ENCODE data around the gene BANF1. TPM values are rescaled to one million over a fixed set of nuclear protein-coding genes. Genes with fewer than 3 reads are reported as not detected.

BANF1 gene
- total and polyA plus RNA-seq, 2 experiments from 2014 or later, result 22.8 to 197 TPM

DNA sequence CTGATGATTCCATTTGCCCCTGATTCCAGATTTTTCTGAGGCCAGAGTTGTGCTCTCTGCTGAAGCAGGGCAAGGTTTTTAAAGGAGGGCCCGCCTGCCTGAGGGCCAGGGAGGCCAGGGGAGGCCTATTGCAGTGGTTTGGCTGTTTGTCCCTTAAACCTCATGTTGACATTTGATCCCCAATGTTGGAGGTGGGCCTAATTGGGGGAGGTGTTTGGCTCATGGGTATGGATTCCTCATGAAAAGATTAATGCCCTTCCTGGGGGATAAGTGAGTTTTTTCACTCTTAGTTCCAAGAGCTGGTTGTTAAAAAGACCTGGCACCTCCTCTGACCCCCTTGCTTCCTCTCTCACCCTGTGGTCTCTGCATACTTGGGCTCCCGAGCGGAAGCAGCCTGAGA lies 37.5 kb downstream of the BANF1 start:
- Histone ChIP-seq H3K36me3 (replicated peaks; ENCODE audit: insufficient read depth, low read depth) (no peaks in the 10 kb centered on the region), H3K79me2 (no peaks in the 10 kb centered on the region), H4K20me1 (ENCODE audit: insufficient read depth, poor library complexity, severe bottlenecking) (no peaks in the 10 kb centered on the region), H3K27me3 (no peaks in the 10 kb centered on the region), H3K27ac (no peak overlapping the region), H3K9me2 (replicated peaks; ENCODE audit: insufficient read depth) (no peaks in the 10 kb centered on the region), H3K9me3 (ENCODE audit: low read depth) (no peaks in the 10 kb centered on the region), H2AFZ (no peak overlapping the region), H3K4me2 (no peak overlapping the region), H3K4me3 (no peak overlapping the region), H3K4me1 (ENCODE audit: insufficient read depth) (no peaks in the 10 kb centered on the region)
- DNase-seq (ENCODE audit: low spot score), result no peak
- 93% methylated on average over 3 of the region's 3 CpGs for WGBS (ENCODE audit: low lambda C conversion rate, missing lambda C conversion rate)
- TF ChIP-seq EZH2phosphoT487 (IDR thresholded peaks at IDR 0.05; ENCODE audit: low read depth, severe bottlenecking, unreplicated experiment) (no peak), EZH2 (IDR thresholded peaks at IDR 0.05; ENCODE audit: borderline replicate concordance) (no peak)
- TF ChIP-seq, protein P1, sequence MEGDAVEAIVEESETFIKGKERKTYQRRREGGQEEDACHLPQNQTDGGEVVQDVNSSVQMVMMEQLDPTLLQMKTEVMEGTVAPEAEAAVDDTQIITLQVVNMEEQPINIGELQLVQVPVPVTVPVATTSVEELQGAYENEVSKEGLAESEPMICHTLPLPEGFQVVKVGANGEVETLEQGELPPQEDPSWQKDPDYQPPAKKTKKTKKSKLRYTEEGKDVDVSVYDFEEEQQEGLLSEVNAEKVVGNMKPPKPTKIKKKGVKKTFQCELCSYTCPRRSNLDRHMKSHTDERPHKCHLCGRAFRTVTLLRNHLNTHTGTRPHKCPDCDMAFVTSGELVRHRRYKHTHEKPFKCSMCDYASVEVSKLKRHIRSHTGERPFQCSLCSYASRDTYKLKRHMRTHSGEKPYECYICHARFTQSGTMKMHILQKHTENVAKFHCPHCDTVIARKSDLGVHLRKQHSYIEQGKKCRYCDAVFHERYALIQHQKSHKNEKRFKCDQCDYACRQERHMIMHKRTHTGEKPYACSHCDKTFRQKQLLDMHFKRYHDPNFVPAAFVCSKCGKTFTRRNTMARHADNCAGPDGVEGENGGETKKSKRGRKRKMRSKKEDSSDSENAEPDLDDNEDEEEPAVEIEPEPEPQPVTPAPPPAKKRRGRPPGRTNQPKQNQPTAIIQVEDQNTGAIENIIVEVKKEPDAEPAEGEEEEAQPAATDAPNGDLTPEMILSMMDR (IDR thresholded peaks at IDR 0.05; ENCODE audit: poor library complexity), result no peak

DNA sequence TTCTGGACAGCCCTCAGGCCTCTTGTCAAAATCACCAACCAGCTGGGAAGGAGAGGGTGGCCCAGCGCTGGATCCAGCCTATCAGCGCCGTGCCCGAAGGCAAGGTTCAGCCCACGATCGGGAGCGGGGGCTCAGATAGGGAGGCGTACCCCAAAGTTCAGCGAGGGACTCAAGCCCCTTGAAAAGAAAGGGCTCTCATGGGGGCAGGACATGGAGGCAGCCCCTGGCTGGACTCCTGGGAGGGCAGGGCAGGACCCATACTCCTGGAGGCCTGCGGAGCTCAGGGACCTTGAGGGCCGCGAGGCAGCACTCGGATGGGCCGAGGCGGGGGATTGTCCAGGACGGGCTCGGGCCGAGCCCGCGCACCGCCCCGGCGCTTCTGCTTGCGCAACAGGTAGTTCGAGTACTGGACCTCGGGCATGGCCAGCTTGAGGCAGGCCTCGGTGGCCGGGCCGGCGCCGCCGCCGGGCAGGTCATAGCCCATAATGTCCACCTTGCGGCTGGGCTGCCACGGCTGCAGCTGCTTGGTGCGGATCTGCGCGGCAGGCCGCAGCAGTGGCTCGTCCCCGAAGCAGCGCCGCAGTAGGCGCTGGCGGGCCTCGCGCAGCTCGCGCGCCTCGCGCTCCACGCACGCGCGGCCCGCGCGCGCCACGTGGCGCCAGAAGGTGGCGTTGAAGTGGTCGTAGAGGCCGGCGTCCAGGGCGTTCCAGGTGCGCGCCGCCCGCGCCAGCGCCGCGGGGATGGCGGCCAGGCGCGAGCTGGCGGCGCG lies 40.1 kb downstream of the BANF1 start:
- no peaks in the 10 kb centered on the region for H3K4me1 ChIP-seq (ENCODE audit: insufficient read depth)
- H3K27me3 ChIP-seq, result no peaks in the 10 kb centered on the region
- H3K27ac ChIP-seq, result no peak overlapping the region
- no peaks in the 10 kb centered on the region for H4K20me1 ChIP-seq (ENCODE audit: insufficient read depth, poor library complexity, severe bottlenecking)
- H3K79me2 ChIP-seq, result no peaks in the 10 kb centered on the region
- H3K9me2 ChIP-seq (replicated peaks; ENCODE audit: insufficient read depth), result no peaks in the 10 kb centered on the region
- H3K36me3 ChIP-seq (replicated peaks; ENCODE audit: insufficient read depth, low read depth), result no peaks in the 10 kb centered on the region
- WGBS (ENCODE audit: low lambda C conversion rate, missing lambda C conversion rate), result 97% methylated on average over 74 of the region's 81 CpGs
- TF ChIP-seq, protein P1 (IDR thresholded peaks at IDR 0.05; ENCODE audit: poor library complexity), result no peak
- TF ChIP-seq EZH2 (IDR thresholded peaks at IDR 0.05; ENCODE audit: borderline replicate concordance) (no peak), EZH2phosphoT487 (IDR thresholded peaks at IDR 0.05; ENCODE audit: low read depth, severe bottlenecking, unreplicated experiment) (no peak)
- no peaks in the 10 kb centered on the region for H3K9me3 ChIP-seq (ENCODE audit: low read depth)
- no peak for DNase-seq (ENCODE audit: low spot score)
- no peak overlapping the region for H3K4me3 ChIP-seq
- H2AFZ ChIP-seq, result no peak overlapping the region
- H3K4me2 ChIP-seq, result no peak overlapping the region

DNA sequence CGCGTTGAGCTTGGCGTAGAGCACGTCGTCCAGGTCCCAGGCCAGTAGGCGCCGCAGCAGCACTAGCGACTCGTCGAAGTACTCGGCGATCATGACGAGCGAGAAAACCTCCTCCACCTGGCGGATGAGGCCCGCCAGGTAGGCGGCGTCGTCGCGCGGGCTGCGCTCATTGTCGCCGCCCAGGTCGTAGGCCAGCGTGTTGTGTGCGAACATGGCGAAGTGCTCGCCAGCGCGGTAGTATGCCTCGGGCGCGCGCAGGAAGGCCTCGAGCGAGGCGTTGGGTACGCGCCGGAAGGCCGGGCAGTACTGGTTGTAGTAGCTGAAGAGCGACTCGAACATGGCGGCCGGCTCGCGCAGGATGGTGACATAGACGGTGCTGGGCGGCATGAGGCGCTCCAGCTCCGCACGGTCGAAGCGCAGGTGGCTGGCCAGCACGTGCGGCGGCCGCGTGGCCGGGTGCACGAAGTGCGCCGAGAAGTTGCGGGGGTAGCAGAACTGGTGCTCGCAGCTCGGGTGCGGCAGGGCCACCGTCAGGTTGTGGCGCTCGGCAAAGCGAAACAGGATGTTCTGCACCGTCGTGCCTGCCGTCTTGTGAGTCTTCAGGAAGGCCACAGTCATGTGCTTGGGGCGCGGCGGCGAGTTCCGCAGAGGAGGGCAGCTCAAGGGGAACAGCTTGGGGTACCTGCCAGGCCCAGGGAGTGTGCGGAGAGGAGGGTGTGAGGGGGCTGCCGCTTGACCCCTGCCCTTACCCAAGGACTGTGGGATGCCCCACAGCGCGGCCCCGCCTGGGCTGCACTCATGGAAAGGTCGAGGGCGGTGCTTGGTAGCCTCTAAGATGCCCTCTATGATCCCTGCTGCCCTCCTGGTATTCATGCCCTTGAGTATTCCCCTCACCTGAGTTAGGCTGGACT lies 40.9 kb downstream of the BANF1 start:
- Histone ChIP-seq H3K4me2 (no peak overlapping the region), H3K9me3 (ENCODE audit: low read depth) (no peaks in the 10 kb centered on the region), H2AFZ (no peak overlapping the region), H3K4me3 (no peak overlapping the region), H3K9me2 (replicated peaks; ENCODE audit: insufficient read depth) (no peaks in the 10 kb centered on the region), H3K4me1 (ENCODE audit: insufficient read depth) (no peaks in the 10 kb centered on the region), H4K20me1 (ENCODE audit: insufficient read depth, poor library complexity, severe bottlenecking) (no peaks in the 10 kb centered on the region), H3K36me3 (replicated peaks; ENCODE audit: insufficient read depth, low read depth) (no peaks in the 10 kb centered on the region), H3K27me3 (no peaks in the 10 kb centered on the region), H3K27ac (no peak overlapping the region), H3K79me2 (no peaks in the 10 kb centered on the region)
- TF ChIP-seq, protein P1 (IDR thresholded peaks at IDR 0.05; ENCODE audit: poor library complexity), result no peak
- TF ChIP-seq EZH2phosphoT487 (IDR thresholded peaks at IDR 0.05; ENCODE audit: low read depth, severe bottlenecking, unreplicated experiment) (no peak), EZH2 (IDR thresholded peaks at IDR 0.05; ENCODE audit: borderline replicate concordance) (no peak)
- no peak for DNase-seq (ENCODE audit: low spot score)
- whole genome bisulfite sequencing (ENCODE audit: low lambda C conversion rate, missing lambda C conversion rate), result 99% methylated on average over 57 of the region's 88 CpGs
